Activated naive CD4-positive, alpha-beta T cell treated with anti-CD3 and anti-CD28 coated beads for 36 hours (primary cell): ENCODE measurements around the gene ABI3BP. TPM values are rescaled to one million over a fixed set of nuclear protein-coding genes. Genes with fewer than 3 reads are reported as not detected.

ENCODE experiments used
- CTCF ChIA-PET: fragments of 350-600 bp; sonication (Branson Sonifier 250); formaldehyde crosslinking; loops from one replicate; lab custom pipeline; 2021; ENCODE audit warnings: antibody characterized with exemption; lab: Charles Lee
- DNase-seq: peaks from one replicate; pipeline ENCODE4 v3.0.0-alpha.2; 2020
- H3K27ac Mint-ChIP-seq: one replicate; pipeline ENCODE4 v1.8.0; 2021; ENCODE audit warnings: mild to moderate bottlenecking, mixed read lengths
- H3K27me3 Mint-ChIP-seq: one replicate; pipeline ENCODE4 v1.8.0; 2021; ENCODE audit warnings: low read depth, mixed read lengths
- H3K36me3 Mint-ChIP-seq: one replicate; pipeline ENCODE4 v1.8.0; 2021; ENCODE audit warnings: low read depth, mixed read lengths
- H3K4me1 Mint-ChIP-seq: one replicate; pipeline ENCODE4 v1.8.0; 2021; ENCODE audit warnings: low read depth, mixed read lengths
- H3K4me3 Mint-ChIP-seq: one replicate; pipeline ENCODE4 v1.8.0; 2021; ENCODE audit warnings: mild to moderate bottlenecking, moderate library complexity, mixed read lengths
- H3K9me3 Mint-ChIP-seq: one replicate; pipeline ENCODE4 v1.8.0; 2021; ENCODE audit warnings: mixed read lengths
- intact Hi-C: fragments of 100-400 bp; cut with micrococcal nuclease; formaldehyde crosslinking; loops from one replicate; pipeline ENCODE4 v1.15.1; 2023
- total RNA-seq, 2 experiments: library from RNA; stranded (reverse); gene quantifications; one replicate each; pipeline ENCODE4 v1.2.3, GENCODE V29; 2021

ABI3BP gene
- total RNA-seq, 2 experiments from 2014 or later = not detected

DNA sequence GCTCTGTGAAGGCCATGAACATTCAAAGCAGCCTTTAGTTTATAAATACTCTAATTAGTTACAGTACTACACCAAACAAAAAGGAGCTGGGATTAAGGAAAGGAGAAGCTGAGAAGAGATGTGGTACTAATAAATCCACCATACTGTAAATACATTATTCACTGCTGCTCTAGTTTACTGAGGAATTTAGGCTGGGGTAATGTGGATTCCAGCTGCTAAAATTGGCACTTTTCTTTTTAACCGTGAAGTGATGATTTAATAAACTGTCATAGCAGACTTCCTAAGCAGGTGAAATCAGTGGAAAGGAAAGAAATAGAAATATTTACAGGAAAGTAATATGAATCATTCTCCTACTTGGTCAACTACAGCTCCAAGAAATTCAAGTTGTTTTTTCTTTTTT lies 195.2 kb downstream of the ABI3BP start:
- Mint-ChIP-seq H3K9me3 (no peaks in the 10 kb centered on the region), H3K27me3 (no peaks in the 10 kb centered on the region), H3K27ac (no peak overlapping the region), H3K4me3 (no peak overlapping the region), H3K36me3 (no peaks in the 10 kb centered on the region), H3K4me1 (peaks cover 5% of the 10 kb centered on the region)
- intact Hi-C loops = no loop called here
- CTCF ChIA-PET = interaction anchor here (0.6 to 2.6 kb wide), 7 partner anchors 9 to 584 kb away, joined by 3 to 12 read pairs (median 3); no protein-coding TSS in a partner anchor
- no peak for DNase-seq

DNA sequence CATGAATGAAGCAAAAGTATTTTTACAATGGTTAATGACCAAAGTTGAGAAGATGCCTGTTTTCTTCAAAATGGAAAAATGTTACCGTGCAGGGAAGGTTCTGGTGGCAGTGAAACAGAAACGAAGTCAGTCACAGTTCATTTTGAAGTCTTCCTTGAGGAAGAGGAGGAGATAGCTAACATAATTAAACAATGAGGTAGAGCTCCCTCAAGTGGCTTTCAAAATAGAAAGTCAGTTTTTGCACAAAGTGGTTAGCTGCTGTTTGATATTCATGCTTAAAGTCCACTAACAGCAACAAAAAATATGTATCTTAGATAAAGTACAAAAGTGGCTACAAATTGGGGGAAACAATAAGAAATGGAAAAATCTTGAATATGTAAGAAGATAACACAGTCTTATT lies 196.7 kb downstream of the ABI3BP start:
- H3K36me3 Mint-ChIP-seq = no peaks in the 10 kb centered on the region
- no peak overlapping the region for H3K27ac Mint-ChIP-seq
- H3K4me1 Mint-ChIP-seq = peaks cover 5% of the 10 kb centered on the region
- CTCF ChIA-PET = interaction anchor here (0.5 to 2.6 kb wide), 14 partner anchors 11 to 334 kb away, joined by 3 to 15 read pairs (median 4); no protein-coding TSS in a partner anchor
- no peak for DNase-seq
- no peaks in the 10 kb centered on the region for H3K27me3 Mint-ChIP-seq
- H3K4me3 Mint-ChIP-seq = peak overlapping the region; percentile 27
- intact Hi-C loops = loop anchor here (1.0 to 2.0 kb wide), 5 partner anchors 60 to 480 kb away; no protein-coding TSS in a partner anchor
- H3K9me3 Mint-ChIP-seq = no peaks in the 10 kb centered on the region

DNA sequence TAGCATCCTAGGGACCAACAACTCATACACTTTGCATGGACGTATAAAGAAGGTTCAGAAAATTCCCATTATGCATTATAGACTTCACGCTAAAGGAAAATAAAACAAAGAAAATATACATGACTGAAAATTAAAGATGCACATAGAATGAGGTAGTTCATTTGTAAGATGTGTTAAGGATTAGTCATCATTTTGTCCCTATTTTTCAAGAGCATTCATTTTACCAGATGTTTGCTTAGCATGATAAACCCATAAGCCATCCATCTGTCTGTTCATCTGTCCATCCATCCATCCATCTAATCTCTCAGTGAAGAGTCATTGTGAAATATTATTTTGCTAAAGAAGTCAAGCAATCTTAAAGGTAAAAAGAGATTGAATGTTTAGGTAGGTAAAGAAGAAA lies 203.6 kb downstream of the ABI3BP start:
- no peak for DNase-seq
- H3K9me3 Mint-ChIP-seq = peaks cover 2% of the 10 kb centered on the region
- H3K4me1 Mint-ChIP-seq = no peaks in the 10 kb centered on the region
- H3K27me3 Mint-ChIP-seq = no peaks in the 10 kb centered on the region
- CTCF ChIA-PET = no interaction called here
- H3K36me3 Mint-ChIP-seq = no peaks in the 10 kb centered on the region
- no peak overlapping the region for H3K27ac Mint-ChIP-seq
- intact Hi-C loops = no loop called here
- no peak overlapping the region for H3K4me3 Mint-ChIP-seq

DNA sequence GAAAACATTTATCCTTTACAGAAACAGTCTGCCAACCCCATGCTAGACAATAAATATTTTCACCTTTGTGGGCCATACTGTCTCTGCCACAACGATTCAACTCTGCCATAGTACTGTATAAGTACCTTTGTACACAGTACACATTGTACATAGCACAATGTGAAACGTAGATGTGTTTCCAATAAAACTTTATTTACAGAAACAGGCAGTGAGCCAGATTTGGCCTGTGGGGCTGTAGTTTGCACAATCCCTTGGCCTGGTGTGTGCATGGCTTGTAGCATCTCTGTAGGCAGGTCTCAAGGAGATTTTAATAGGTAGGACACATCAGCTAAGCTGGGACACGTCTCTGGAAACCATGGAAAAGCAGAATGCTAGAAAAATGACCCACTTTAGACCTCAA lies 209.6 kb downstream of the ABI3BP start:
- Mint-ChIP-seq H3K36me3 (no peaks in the 10 kb centered on the region), H3K9me3 (peaks cover 2% of the 10 kb centered on the region)
- no peak for DNase-seq

DNA sequence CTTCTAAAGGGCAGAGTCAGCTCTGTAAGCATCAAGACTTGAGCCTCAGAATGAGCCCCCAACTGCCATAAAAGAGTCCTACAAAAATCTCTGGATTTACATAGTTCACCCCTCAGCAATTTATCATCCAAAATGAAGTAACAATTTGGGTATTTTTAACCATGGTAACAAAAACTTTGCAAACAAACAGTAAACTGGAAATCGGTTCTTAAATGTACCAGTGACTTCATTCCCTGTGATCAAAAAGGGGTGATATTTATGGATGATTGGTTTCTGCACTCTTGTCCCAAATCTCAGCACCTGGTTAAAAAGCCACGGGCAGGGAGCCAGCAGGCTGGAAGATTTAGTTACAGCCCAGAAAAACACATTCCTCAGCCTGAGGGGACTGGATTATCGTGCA lies 210.3 kb downstream of the ABI3BP start:
- Mint-ChIP-seq H3K4me3 (no peak overlapping the region), H3K27me3 (no peaks in the 10 kb centered on the region), H3K9me3 (peaks cover 2% of the 10 kb centered on the region), H3K4me1 (no peaks in the 10 kb centered on the region), H3K36me3 (no peaks in the 10 kb centered on the region), H3K27ac (no peak overlapping the region)
- intact Hi-C loops = no loop called here
- no peak for DNase-seq
- CTCF ChIA-PET = interaction anchor here (1.3 kb wide), 1 partner anchor 14 kb away, joined by 5 read pairs; no protein-coding TSS in a partner anchor

More for the DNA sequence above, 209.6 kb downstream of the ABI3BP start:
- no peaks in the 10 kb centered on the region for H3K27me3 Mint-ChIP-seq
- no peaks in the 10 kb centered on the region for H3K4me1 Mint-ChIP-seq
- no peak overlapping the region for H3K27ac Mint-ChIP-seq
- CTCF ChIA-PET = interaction anchor here (0.6 kb wide), 1 partner anchor 42 kb away, joined by 3 read pairs; no protein-coding TSS in a partner anchor
- no peak overlapping the region for H3K4me3 Mint-ChIP-seq
- intact Hi-C loops = no loop called here

DNA sequence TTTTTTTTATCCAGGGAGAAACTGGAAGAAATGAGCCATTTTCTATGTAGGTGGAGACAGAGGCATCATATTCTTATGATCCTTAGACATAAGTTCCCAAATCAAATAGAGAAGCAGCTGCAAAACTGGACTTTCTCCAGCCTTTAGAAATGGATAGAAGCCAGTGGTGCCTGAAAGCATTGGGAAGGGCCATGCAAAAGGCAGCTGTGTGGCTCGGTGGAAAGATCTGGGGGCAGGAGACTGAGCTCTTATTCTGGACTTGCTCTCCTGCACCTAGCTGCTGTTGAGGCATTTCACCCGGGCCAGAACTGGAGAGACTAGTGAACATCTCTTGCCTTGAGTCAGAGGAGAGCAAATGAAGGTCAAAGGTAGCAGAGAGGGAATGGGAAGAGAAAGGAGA lies 210.9 kb downstream of the ABI3BP start:
- no peak for DNase-seq
- intact Hi-C loops = no loop called here
- CTCF ChIA-PET = interaction anchor here (0.6 to 1.3 kb wide), 3 partner anchors 15 to 148 kb away, joined by 3 to 5 read pairs (median 5); no protein-coding TSS in a partner anchor
- Mint-ChIP-seq H3K4me3 (no peak overlapping the region), H3K36me3 (no peaks in the 10 kb centered on the region), H3K27me3 (no peaks in the 10 kb centered on the region), H3K9me3 (peaks cover 2% of the 10 kb centered on the region), H3K4me1 (no peaks in the 10 kb centered on the region), H3K27ac (no peak overlapping the region)

DNA sequence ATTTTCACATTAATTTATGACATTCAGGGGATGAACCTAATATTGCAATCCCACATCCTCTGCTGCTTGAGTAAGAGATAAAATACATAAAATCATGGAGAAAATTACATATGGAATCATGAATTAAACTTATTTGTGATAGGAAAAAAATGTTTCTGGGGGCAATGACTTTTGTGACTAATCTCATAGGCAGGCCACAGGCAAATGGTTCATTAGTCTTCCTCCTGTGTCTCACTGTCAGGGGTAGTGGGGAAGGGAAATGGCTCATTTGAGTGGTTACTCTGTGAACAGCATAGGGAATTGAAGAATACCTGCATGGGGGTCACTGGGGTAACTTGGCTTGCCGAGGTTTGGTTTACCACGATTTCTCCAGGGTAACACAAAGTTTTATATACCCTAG lies 211.9 kb downstream of the ABI3BP start:
- H3K27ac Mint-ChIP-seq = no peak overlapping the region
- no peak for DNase-seq
- no peaks in the 10 kb centered on the region for H3K36me3 Mint-ChIP-seq
- CTCF ChIA-PET = no interaction called here
- H3K27me3 Mint-ChIP-seq = no peaks in the 10 kb centered on the region
- peaks cover 2% of the 10 kb centered on the region for H3K9me3 Mint-ChIP-seq
- no peak overlapping the region for H3K4me3 Mint-ChIP-seq
- intact Hi-C loops = no loop called here
- no peaks in the 10 kb centered on the region for H3K4me1 Mint-ChIP-seq

DNA sequence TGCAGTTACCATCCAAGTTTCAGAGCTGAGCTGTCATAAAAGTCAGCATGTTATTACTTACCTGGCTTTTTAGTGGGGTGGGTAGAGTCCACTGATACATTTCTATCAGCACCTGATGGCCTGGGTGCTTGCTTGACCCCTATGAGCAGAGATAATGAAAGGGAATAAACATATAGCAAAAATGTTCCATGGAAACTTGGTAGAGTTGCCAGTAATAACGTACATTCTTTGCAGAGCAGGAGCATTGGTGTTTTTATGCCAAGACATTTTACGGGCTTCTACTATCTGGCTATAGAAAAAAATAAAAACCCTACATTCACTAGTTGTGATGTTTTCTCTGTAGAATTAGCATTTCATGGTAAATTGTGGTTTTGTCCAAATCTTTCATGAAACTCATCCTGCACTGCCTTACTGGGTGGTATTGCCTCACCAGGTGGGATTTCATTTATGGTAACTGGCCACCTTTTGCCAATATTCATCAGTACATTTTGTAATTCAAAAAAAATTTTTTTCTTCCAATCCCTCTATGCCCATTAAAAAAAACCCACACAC lies 213.1 kb downstream of the ABI3BP start:
- Mint-ChIP-seq H3K27me3 (no peaks in the 10 kb centered on the region), H3K9me3 (no peaks in the 10 kb centered on the region), H3K27ac (no peak overlapping the region), H3K4me1 (no peaks in the 10 kb centered on the region), H3K4me3 (no peak overlapping the region), H3K36me3 (no peaks in the 10 kb centered on the region)
- intact Hi-C loops = no loop called here
- CTCF ChIA-PET = no interaction called here
- no peak for DNase-seq

DNA sequence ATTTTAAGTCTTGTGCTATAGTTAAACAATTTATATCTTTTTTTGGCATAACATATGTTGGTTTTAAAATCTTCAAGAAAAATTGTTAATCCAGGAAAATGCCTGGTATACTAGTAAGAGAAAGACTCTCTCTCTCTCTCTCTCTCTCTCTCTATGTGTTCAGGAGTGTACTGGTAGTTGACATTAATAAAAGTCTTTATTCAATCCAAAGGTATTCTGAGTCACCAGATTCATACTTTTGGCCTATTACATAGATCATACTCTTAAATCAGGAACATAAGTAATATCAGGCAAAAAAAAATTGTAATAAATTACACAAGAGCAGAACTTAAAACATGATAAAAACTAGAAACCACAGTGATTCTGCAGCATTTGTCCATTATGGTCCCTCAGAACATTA lies 213.7 kb downstream of the ABI3BP start:
- no peak for DNase-seq
- CTCF ChIA-PET = interaction anchor here (1.0 kb wide), 1 partner anchor 17 kb away, joined by 3 read pairs; no protein-coding TSS in a partner anchor
- Mint-ChIP-seq H3K9me3 (no peaks in the 10 kb centered on the region), H3K27ac (no peak overlapping the region), H3K27me3 (no peaks in the 10 kb centered on the region), H3K4me3 (no peak overlapping the region), H3K4me1 (no peaks in the 10 kb centered on the region), H3K36me3 (no peaks in the 10 kb centered on the region)
- intact Hi-C loops = no loop called here

DNA sequence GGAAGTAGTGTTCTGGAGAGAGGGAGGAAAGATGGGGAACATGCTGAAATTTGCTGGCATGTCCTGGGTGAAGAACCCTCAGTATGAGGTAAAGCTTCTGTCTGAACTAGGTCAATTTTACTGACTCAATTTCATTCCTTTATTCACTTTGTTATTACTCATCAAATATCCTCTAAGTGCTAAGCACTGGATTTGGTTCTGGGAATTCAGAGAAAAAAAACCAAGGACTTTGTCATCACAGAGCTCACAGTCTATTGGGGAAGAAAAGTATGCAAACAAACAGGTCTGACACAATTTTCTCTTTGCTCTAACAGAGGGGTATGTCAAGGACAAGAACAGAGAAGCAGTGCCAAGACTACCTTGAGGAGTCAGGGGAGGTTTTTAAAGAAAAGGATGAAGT lies 215.9 kb downstream of the ABI3BP start:
- intact Hi-C loops = no loop called here
- Mint-ChIP-seq H3K36me3 (no peaks in the 10 kb centered on the region), H3K27ac (no peak overlapping the region), H3K27me3 (no peaks in the 10 kb centered on the region), H3K4me3 (no peak overlapping the region), H3K4me1 (no peaks in the 10 kb centered on the region), H3K9me3 (no peaks in the 10 kb centered on the region)
- CTCF ChIA-PET = interaction anchor here (1.1 kb wide), 1 partner anchor 19 kb away, joined by 3 read pairs; no protein-coding TSS in a partner anchor
- DNase-seq = no peak

DNA sequence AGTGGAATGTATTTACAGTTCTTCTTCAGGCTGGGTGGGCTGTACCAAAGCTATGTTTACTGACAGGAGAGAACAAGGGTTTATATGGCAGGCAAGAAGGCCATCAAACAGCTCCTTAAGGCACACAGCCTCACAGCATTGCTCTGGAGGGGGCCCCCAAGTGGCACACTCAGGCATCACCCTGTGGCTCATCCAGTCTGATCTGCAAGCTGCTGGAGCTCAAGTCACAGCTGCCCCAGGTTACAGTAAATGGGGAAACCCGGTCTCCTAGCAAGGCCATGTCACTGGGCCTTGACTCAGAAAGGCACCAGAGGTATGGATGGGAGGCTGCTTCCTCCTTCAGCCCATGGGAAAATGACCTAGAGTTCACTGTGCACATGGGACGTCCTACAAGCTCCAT lies 216.5 kb downstream of the ABI3BP start:
- no peaks in the 10 kb centered on the region for H3K36me3 Mint-ChIP-seq
- H3K27me3 Mint-ChIP-seq = no peaks in the 10 kb centered on the region
- CTCF ChIA-PET = interaction anchor here (1.1 kb wide), 1 partner anchor 20 kb away, joined by 3 read pairs; no protein-coding TSS in a partner anchor
- H3K4me1 Mint-ChIP-seq = no peaks in the 10 kb centered on the region
- intact Hi-C loops = no loop called here
- no peak overlapping the region for H3K4me3 Mint-ChIP-seq
- H3K27ac Mint-ChIP-seq = no peak overlapping the region
- peak; percentile 23 for DNase-seq
- H3K9me3 Mint-ChIP-seq = no peaks in the 10 kb centered on the region

DNA sequence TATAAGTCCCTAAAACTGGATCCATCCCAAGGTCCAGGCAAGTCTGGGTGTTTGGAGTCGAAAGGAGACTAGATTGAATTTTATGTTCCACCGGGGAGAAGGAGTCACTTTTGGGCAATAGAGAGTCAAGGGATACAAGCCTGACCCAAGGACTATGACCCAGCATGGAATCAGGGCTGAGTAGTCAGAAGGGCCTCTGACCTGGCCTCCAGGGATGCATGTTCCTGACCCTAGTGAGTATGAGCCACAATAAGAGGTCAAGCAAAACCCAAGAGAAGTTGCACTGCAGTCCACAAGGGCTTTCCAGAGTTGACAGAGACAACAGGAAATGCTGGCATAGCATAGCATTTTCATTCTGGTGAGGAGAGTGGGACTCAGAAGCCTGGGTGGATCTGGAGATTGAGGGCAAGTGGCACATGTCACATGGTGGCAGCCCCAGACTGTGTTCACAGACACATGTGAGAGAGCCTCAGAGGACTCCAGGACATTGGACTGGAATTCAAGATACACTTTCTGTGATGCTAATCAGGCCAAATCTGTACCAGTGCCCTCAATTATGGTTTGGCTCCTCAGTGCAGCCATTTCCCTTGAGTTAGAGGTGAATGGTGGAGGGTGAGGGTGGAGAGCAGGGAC lies 217.0 kb downstream of the ABI3BP start:
- H3K36me3 Mint-ChIP-seq = no peaks in the 10 kb centered on the region
- DNase-seq = no peak
- H3K4me1 Mint-ChIP-seq = no peaks in the 10 kb centered on the region
- CTCF ChIA-PET = no interaction called here
- H3K4me3 Mint-ChIP-seq = no peak overlapping the region
- no peaks in the 10 kb centered on the region for H3K27me3 Mint-ChIP-seq
- H3K27ac Mint-ChIP-seq = no peak overlapping the region
- H3K9me3 Mint-ChIP-seq = no peaks in the 10 kb centered on the region
- intact Hi-C loops = no loop called here

DNA sequence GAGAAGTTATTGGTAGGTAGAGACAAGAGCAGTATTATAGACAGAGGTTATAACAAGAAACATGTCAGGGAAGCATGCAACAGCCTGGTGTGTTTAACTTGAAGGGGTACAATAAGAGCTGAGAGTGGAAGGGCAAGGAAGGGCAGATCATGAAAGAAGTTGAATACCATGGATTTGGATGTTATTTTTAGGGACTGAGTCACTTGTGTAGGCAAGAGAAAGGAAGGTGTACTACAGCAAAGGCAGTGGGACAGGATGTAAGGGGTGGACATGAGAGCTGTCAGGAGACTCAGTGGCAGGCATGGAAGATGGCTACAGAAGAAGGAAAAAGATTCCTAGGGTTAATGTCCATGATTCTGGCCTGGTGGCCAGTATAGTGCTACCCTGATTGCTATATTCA lies 217.6 kb downstream of the ABI3BP start:
- H3K9me3 Mint-ChIP-seq = no peaks in the 10 kb centered on the region
- intact Hi-C loops = no loop called here
- DNase-seq = no peak
- H3K36me3 Mint-ChIP-seq = no peaks in the 10 kb centered on the region
- CTCF ChIA-PET = interaction anchor here (0.6 kb wide), 1 partner anchor 86 kb away, joined by 3 read pairs; no protein-coding TSS in a partner anchor
- H3K27ac Mint-ChIP-seq = no peak overlapping the region
- no peaks in the 10 kb centered on the region for H3K27me3 Mint-ChIP-seq
- H3K4me1 Mint-ChIP-seq = no peaks in the 10 kb centered on the region
- H3K4me3 Mint-ChIP-seq = no peak overlapping the region
